Esophagus muscularis mucosa (tissue), 4 donors: ENCODE data around the gene SV2C.

Source experiments
- EP300 ChIP-seq: sonication (generic); formaldehyde crosslinking; IDR thresholded peaks from one replicate; pipeline ENCODE4 v1.6.1; 2017; ENCODE audit warnings: antibody characterized with exemption
- POLR2A ChIP-seq: fragments of 450-650 bp; IDR thresholded peaks from one replicate; pipeline ENCODE4 v1.6.1; 2017; ENCODE audit warnings: antibody characterized with exemption, moderate library complexity, mild to moderate bottlenecking, low read depth
- POLR2AphosphoS5 ChIP-seq, 2 donors: sonication (generic); formaldehyde crosslinking; IDR thresholded peaks; one replicate each; pipeline ENCODE4 v1.6.1; 2017; ENCODE audit warnings: antibody characterized with exemption in 2 of 2
- TF ChIP-seq, protein P1 (sequence below), 3 experiments: fragments of 200-600 bp in 2 of 3; fragments of 450-650 bp in 1 of 3; sonication (generic) in 2 of 3; IDR thresholded peaks; one replicate each; pipeline ENCODE4 v1.5.1; 2017 to 2019; ENCODE audit warnings: antibody characterized with exemption in 3 of 3, mild to moderate bottlenecking in 2 of 3, moderate library complexity in 1 of 3

DNA sequence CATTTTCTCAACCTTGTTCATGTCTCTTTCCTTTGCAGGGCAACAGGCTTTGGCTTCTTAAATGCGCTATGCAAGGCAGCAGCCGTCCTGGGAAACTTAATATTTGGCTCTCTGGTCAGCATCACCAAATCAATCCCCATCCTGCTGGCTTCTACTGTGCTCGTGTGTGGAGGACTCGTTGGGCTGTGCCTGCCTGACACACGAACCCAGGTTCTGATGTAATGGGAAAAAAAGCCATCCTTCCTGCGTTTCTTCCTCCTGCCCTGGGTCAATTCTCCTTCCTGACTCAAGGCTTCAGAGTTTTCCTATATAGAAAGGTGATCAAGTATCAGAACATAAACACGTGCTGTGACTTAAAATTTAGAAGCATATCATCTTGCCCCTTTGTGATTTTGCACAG lies 242.1 kb downstream of the SV2C start:
- TF ChIP-seq POLR2A: no peak
- TF ChIP-seq, protein P1, sequence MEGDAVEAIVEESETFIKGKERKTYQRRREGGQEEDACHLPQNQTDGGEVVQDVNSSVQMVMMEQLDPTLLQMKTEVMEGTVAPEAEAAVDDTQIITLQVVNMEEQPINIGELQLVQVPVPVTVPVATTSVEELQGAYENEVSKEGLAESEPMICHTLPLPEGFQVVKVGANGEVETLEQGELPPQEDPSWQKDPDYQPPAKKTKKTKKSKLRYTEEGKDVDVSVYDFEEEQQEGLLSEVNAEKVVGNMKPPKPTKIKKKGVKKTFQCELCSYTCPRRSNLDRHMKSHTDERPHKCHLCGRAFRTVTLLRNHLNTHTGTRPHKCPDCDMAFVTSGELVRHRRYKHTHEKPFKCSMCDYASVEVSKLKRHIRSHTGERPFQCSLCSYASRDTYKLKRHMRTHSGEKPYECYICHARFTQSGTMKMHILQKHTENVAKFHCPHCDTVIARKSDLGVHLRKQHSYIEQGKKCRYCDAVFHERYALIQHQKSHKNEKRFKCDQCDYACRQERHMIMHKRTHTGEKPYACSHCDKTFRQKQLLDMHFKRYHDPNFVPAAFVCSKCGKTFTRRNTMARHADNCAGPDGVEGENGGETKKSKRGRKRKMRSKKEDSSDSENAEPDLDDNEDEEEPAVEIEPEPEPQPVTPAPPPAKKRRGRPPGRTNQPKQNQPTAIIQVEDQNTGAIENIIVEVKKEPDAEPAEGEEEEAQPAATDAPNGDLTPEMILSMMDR (IDR thresholded peaks at IDR 0.05): no peak
- no peak for TF ChIP-seq POLR2AphosphoS5 (IDR thresholded peaks at IDR 0.05)
- TF ChIP-seq EP300: no peak
